ENCODE measurements around the gene RNU4-1. TPM values are rescaled to one million over a fixed set of nuclear protein-coding genes. Genes with fewer than 3 reads are reported as not detected.

Gene RNU4-1
- total and polyA plus RNA-seq, 9 of the 15 experiments (the other 6 are each of a cell fraction or from before 2014, with no cell fraction given): under 0.01 to 19,719 (median 3,563) TPM; not detected in 4

- TF ChIP-seq DEAF1 (CRISPR knock-in tag; IDR thresholded peaks at IDR 0.05): no peak
- TF ChIP-seq ZNF830 (CRISPR knock-in tag; IDR thresholded peaks at IDR 0.05): peak; percentile 14; the same call in 1 of the 2 replicates
- peak; percentile 86 for TF ChIP-seq ZNF740 (CRISPR knock-in tag; IDR thresholded peaks at IDR 0.05)
- TF ChIP-seq ZNF740 (tag; IDR thresholded peaks at IDR 0.05): peak in 1 of 2 experiments; percentile 78; a peak in 2 of 4 replicates
- TF ChIP-seq ATF7 (IDR thresholded peaks at IDR 0.05): peak; percentile 75
- no peak for TF ChIP-seq FUS (optimal IDR thresholded peaks at IDR 0.05; ENCODE audit: low read depth, low read length)
- TF ChIP-seq PCBP2 (IDR thresholded peaks at IDR 0.05; ENCODE audit: low read depth, low read length, poor library complexity, severe bottlenecking): peak; percentile 41
- peak; percentile 19 to 66; a peak in 1 of 4 replicates for TF ChIP-seq FOXK2 (conservative IDR thresholded peaks at IDR 0.05 in 1 of 2, IDR thresholded peaks at IDR 0.05 in 1 of 2; ENCODE audit: low read depth in 2 of 2)
- peak; percentile 62 for TF ChIP-seq HCFC1 (IDR thresholded peaks at IDR 0.05; ENCODE audit: low read depth, low read length)
- TF ChIP-seq ZBTB40 (IDR thresholded peaks at IDR 0.05): no peak
- TF ChIP-seq ZBTB40 (CRISPR knock-in tag; IDR thresholded peaks at IDR 0.05): no peak
- no peak for TF ChIP-seq IRF9 (tag; IDR thresholded peaks at IDR 0.05)
- TF ChIP-seq LEF1 (IDR thresholded peaks at IDR 0.05): peak; percentile 70; the same call in 1 of the 2 replicates
- peak; percentile 60 for TF ChIP-seq ZBTB8A (IDR thresholded peaks at IDR 0.05; ENCODE audit: partially characterized antibody)
Observed at GRCh38 chr12:120292661-120293531, at the start of gene RNU4-1 (continued).
